DND-41 (cell line): ENCODE data around the gene ADCY7.

ENCODE experiments used
- ATAC-seq: fragments of 200-7000 bp; cut with Tn5 transposase; 3 replicates; pipeline ENCODE4 v1.9.1; 2021; ENCODE audit warnings: low read depth; ENCODE audit not compliant: insufficient read depth
- DNase-seq: peaks from one replicate; pipeline ENCODE4 v3.0.0-alpha.2; 2020
- H2AFZ ChIP-seq: 2 replicates; pipeline ENCODE4 v1.6.0; 2012; ENCODE audit warnings: low read depth, low read length
- H3K27ac ChIP-seq: 2 replicates; pipeline ENCODE4 v1.5.1; 2012; ENCODE audit warnings: low read length, inconsistent platforms
- H3K27me3 ChIP-seq: fragments of 200-600 bp; sonication (generic); 2 replicates; pipeline ENCODE4 v1.6.0; 2012; ENCODE audit warnings: low read length, mild to moderate bottlenecking, inconsistent platforms; ENCODE audit not compliant: insufficient read depth, poor library complexity
- H3K36me3 ChIP-seq: 2 replicates; pipeline ENCODE4 v1.5.1; 2012; ENCODE audit warnings: low read length, inconsistent platforms; ENCODE audit not compliant: insufficient read depth
- H3K4me1 ChIP-seq: 2 replicates; pipeline ENCODE4 v1.5.1; 2012; ENCODE audit warnings: mild to moderate bottlenecking, low read length; ENCODE audit not compliant: insufficient read depth
- H3K4me2 ChIP-seq: 2 replicates; pipeline ENCODE4 v1.6.0; 2012; ENCODE audit warnings: mild to moderate bottlenecking, moderate library complexity, low read length, inconsistent platforms; ENCODE audit not compliant: insufficient read depth
- H3K4me3 ChIP-seq, 2 experiments: fragments of 200-600 bp in 1 of 2; shearing (Covaris generic) in 1 of 2; 2 replicates each; pipeline ENCODE4 v1.5.1; 2012 to 2016; ENCODE audit warnings: inconsistent platforms in 2 of 2, low read length in 2 of 2, mild to moderate bottlenecking in 2 of 2, low read depth in 1 of 2, moderate library complexity in 1 of 2
- H3K79me2 ChIP-seq: 2 replicates; pipeline ENCODE4 v1.6.0; 2012; ENCODE audit warnings: low read length, inconsistent platforms; ENCODE audit not compliant: insufficient read depth
- H3K9ac ChIP-seq: 2 replicates; pipeline ENCODE4 v1.6.0; 2012; ENCODE audit warnings: low read depth, mild to moderate bottlenecking, inconsistent platforms, low read length, moderate library complexity
- H3K9me3 ChIP-seq: 2 replicates; pipeline ENCODE4 v1.5.1; 2012; ENCODE audit warnings: low read length, moderate library complexity, mild to moderate bottlenecking, inconsistent platforms; ENCODE audit not compliant: insufficient read depth, severe bottlenecking
- H4K20me1 ChIP-seq: 2 replicates; pipeline ENCODE4 v1.6.0; 2012; ENCODE audit warnings: low read length; ENCODE audit not compliant: insufficient read depth
- CTCF ChIP-seq: IDR thresholded peaks from 2 replicates; pipeline ENCODE4 v1.5.1; 2012; ENCODE audit warnings: borderline replicate concordance, low read length, moderate library complexity, mild to moderate bottlenecking; ENCODE audit not compliant: poor library complexity, severe bottlenecking; ENCODE audit errors: extremely low read depth
- EZH2 ChIP-seq: IDR thresholded peaks from 3 replicates; pipeline ENCODE4 v1.6.1; 2012; ENCODE audit warnings: borderline replicate concordance, low read depth, mild to moderate bottlenecking, moderate library complexity, low read length, inconsistent platforms; ENCODE audit not compliant: severe bottlenecking

ADCY7 gene

GRCh38 chr16:50229149-50229726 is 37.1 kb upstream of the ADCY7 start:
- Histone ChIP-seq H3K4me3 (no peak overlapping the region), H3K36me3 (peaks cover 35% of the 10 kb centered on the region), H3K9me3 (no peaks in the 10 kb centered on the region), H3K27me3 (no peaks in the 10 kb centered on the region), H4K20me1 (no peaks in the 10 kb centered on the region), H3K4me1 (no peaks in the 10 kb centered on the region), H3K27ac (no peak overlapping the region), H3K79me2 (no peaks in the 10 kb centered on the region), H2AFZ (no peak overlapping the region), H3K9ac (no peak overlapping the region), H3K4me2 (no peak overlapping the region)
- TF ChIP-seq EZH2 (no peak), CTCF (no peak)
- DNase-seq (no peak), ATAC-seq (no peak)

- Histone ChIP-seq H3K79me2 (no peaks in the 10 kb centered on the region), H3K27me3 (no peaks in the 10 kb centered on the region), H3K9me3 (no peaks in the 10 kb centered on the region), H4K20me1 (no peaks in the 10 kb centered on the region; the same call in 1 of the 2 replicates), H2AFZ (no peak overlapping the region), H3K27ac (no peak overlapping the region), H3K4me3 (no peak overlapping the region), H3K4me1 (no peaks in the 10 kb centered on the region), H3K9ac (no peak overlapping the region), H3K36me3 (no peaks in the 10 kb centered on the region), H3K4me2 (no peak overlapping the region)
- DNase-seq: no peak
- no peak for TF ChIP-seq CTCF
- TF ChIP-seq EZH2: no peak
- no peak for ATAC-seq
Observed at GRCh38 chr16:50234771-50235556, 31.4 kb upstream of the ADCY7 start.

GRCh38 chr16:50235581-50235980 is 30.8 kb upstream of the ADCY7 start:
- no peak overlapping the region for H3K9ac ChIP-seq
- no peaks in the 10 kb centered on the region for H3K27me3 ChIP-seq
- H3K4me1 ChIP-seq: no peaks in the 10 kb centered on the region
- H3K36me3 ChIP-seq: no peaks in the 10 kb centered on the region
- H2AFZ ChIP-seq: no peak overlapping the region
- ATAC-seq (no peak), DNase-seq (no peak)
- no peak overlapping the region for H3K4me2 ChIP-seq
- no peak overlapping the region for H3K4me3 ChIP-seq
- H4K20me1 ChIP-seq: no peaks in the 10 kb centered on the region; the same call in 1 of the 2 replicates
- no peaks in the 10 kb centered on the region for H3K9me3 ChIP-seq
- H3K27ac ChIP-seq: no peak overlapping the region
- TF ChIP-seq CTCF (no peak), EZH2 (no peak)
- no peaks in the 10 kb centered on the region for H3K79me2 ChIP-seq
